IPS DF 6.9 (cell line): ENCODE results near the gene ISYNA1.
"Not testable (repeated sequence)": the region's sequence is repeated elsewhere in the genome, so short reads cannot be mapped to it uniquely, and the experiment has no call there.

Experiments used
- DNase-seq: peaks from one replicate; pipeline ENCODE4 v3.0.0-alpha.2; 2013; ENCODE audit warnings: low read depth, low spot score
- H3K27ac ChIP-seq: one replicate; pipeline ENCODE4 v1.5.1; 2013; ENCODE audit warnings: low read length, control low read depth
- H3K27me3 ChIP-seq: 2 replicates; pipeline ENCODE4 v1.6.1; 2013; ENCODE audit warnings: mild to moderate bottlenecking, low read length; ENCODE audit not compliant: control insufficient read depth, insufficient read depth
- H3K36me3 ChIP-seq: 2 replicates; pipeline ENCODE4 v1.6.1; 2013; ENCODE audit warnings: low read length; ENCODE audit not compliant: control insufficient read depth, insufficient read depth
- H3K4me1 ChIP-seq: 2 replicates; pipeline ENCODE4 v1.6.1; 2013; ENCODE audit warnings: low read length; ENCODE audit not compliant: control insufficient read depth, insufficient read depth
- H3K4me3 ChIP-seq: 2 replicates; pipeline ENCODE4 v1.5.1; 2013; ENCODE audit warnings: mild to moderate bottlenecking, low read length
- H3K9me3 ChIP-seq: 2 replicates; pipeline ENCODE4 v1.6.1; 2013; ENCODE audit warnings: low read length, inconsistent platforms; ENCODE audit not compliant: control insufficient read depth, insufficient read depth
- WGBS: extraction: QIAGEN DNeasy Blood & Tissue Kit; methylation state at CpG from one replicate; pipeline ENCODE4 v1.1.7; 2013; ENCODE audit warnings: mixed read lengths, missing lambda C conversion rate; ENCODE audit not compliant: insufficient read length, insufficient coverage; 5-methylcytosine and 5-hydroxymethylcytosine counted together

The ISYNA1 gene

GRCh38 chr19:18416778-18417249 is 21.1 kb downstream of the ISYNA1 start:
- no CpG with 5 or more reads among the region's 44 CpGs for WGBS
- no peaks in the 10 kb centered on the region for H3K9me3 ChIP-seq
- DNase-seq, result no peak
- H3K4me1 ChIP-seq, result peaks cover 10% of the 10 kb centered on the region
- no peaks in the 10 kb centered on the region for H3K36me3 ChIP-seq
- peaks cover 2% of the 10 kb centered on the region; the same call in 1 of the 2 replicates for H3K27me3 ChIP-seq
- peak overlapping the region; percentile 29; the same call in 1 of the 2 replicates for H3K4me3 ChIP-seq
- no peak overlapping the region for H3K27ac ChIP-seq

- DNase-seq, result no peak
- Histone ChIP-seq H3K27me3 (peaks cover 2% of the 10 kb centered on the region; the same call in 1 of the 2 replicates), H3K4me1 (peaks cover 10% of the 10 kb centered on the region), H3K9me3 (no peaks in the 10 kb centered on the region), H3K36me3 (no peaks in the 10 kb centered on the region), H3K27ac (no peak overlapping the region), H3K4me3 (no peak overlapping the region)
- WGBS, result no CpG with 5 or more reads among the region's 25 CpGs
Measured at GRCh38 chr19:18415178-18415867, 22.6 kb downstream of the ISYNA1 start.

GRCh38 chr19:18414504-18415177 is 23.3 kb downstream of the ISYNA1 start:
- Histone ChIP-seq H3K4me3 (no peak overlapping the region), H3K9me3 (no peaks in the 10 kb centered on the region), H3K27me3 (peaks cover 2% of the 10 kb centered on the region; the same call in 1 of the 2 replicates), H3K27ac (no peak overlapping the region), H3K4me1 (peaks cover 10% of the 10 kb centered on the region), H3K36me3 (no peaks in the 10 kb centered on the region)
- WGBS, result no CpG with 5 or more reads among the region's 11 CpGs
- no peak for DNase-seq

GRCh38 chr19:18412610-18413239 is 25.2 kb downstream of the ISYNA1 start:
- no peaks in the 10 kb centered on the region for H3K9me3 ChIP-seq
- no peaks in the 10 kb centered on the region for H3K36me3 ChIP-seq
- no peak overlapping the region for H3K4me3 ChIP-seq
- WGBS, result no CpG with 5 or more reads among the region's 16 CpGs
- H3K27me3 ChIP-seq, result no peaks in the 10 kb centered on the region
- 0 out of 2 replicates have a peak, but pooled peaks cover 2% of the 10 kb centered on the region for H3K4me1 ChIP-seq
- H3K27ac ChIP-seq, result no peak overlapping the region
- no peak for DNase-seq

- WGBS, result no CpG with 5 or more reads among the region's 10 CpGs
- no peak for DNase-seq
- no peaks in the 10 kb centered on the region for H3K4me1 ChIP-seq
- no peak overlapping the region for H3K27ac ChIP-seq
- no peak overlapping the region for H3K4me3 ChIP-seq
- H3K27me3 ChIP-seq, result no peaks in the 10 kb centered on the region
- no peaks in the 10 kb centered on the region for H3K9me3 ChIP-seq
- H3K36me3 ChIP-seq, result no peaks in the 10 kb centered on the region
Measured at GRCh38 chr19:18408053-18408476, 29.9 kb downstream of the ISYNA1 start.

- no peak overlapping the region for H3K4me3 ChIP-seq
- DNase-seq, result no peak
- no peak overlapping the region for H3K27ac ChIP-seq
- H3K36me3 ChIP-seq, result no peaks in the 10 kb centered on the region
- H3K9me3 ChIP-seq, result no peaks in the 10 kb centered on the region
- WGBS, result no CpG with 5 or more reads among the region's 9 CpGs
- no peaks in the 10 kb centered on the region for H3K27me3 ChIP-seq
- H3K4me1 ChIP-seq, result no peaks in the 10 kb centered on the region
Measured at GRCh38 chr19:18406749-18407148, 31.2 kb downstream of the ISYNA1 start.

- no CpG with 5 or more reads among the region's 11 CpGs for WGBS
- H3K27ac ChIP-seq, H3K4me3 ChIP-seq, H3K4me1 ChIP-seq, H3K36me3 ChIP-seq, H3K27me3 ChIP-seq, DNase-seq, H3K9me3 ChIP-seq: not testable (repeated sequence)
Measured at GRCh38 chr19:18405754-18406153, 32.2 kb downstream of the ISYNA1 start.

GRCh38 chr19:18402455-18403248 is 35.3 kb downstream of the ISYNA1 start:
- H3K9me3 ChIP-seq, H3K36me3 ChIP-seq, DNase-seq, H3K4me1 ChIP-seq, H3K27ac ChIP-seq, H3K4me3 ChIP-seq, H3K27me3 ChIP-seq: not testable (repeated sequence)
- WGBS, result no CpG with 5 or more reads among the region's 18 CpGs

- no peak overlapping the region for H3K27ac ChIP-seq
- no peak overlapping the region for H3K4me3 ChIP-seq
- H3K4me1 ChIP-seq, result peaks cover 3% of the 10 kb centered on the region
- no peaks in the 10 kb centered on the region for H3K27me3 ChIP-seq
- no peaks in the 10 kb centered on the region for H3K36me3 ChIP-seq
- WGBS, result no CpG with 5 or more reads among the region's 7 CpGs
- H3K9me3 ChIP-seq, result no peaks in the 10 kb centered on the region
- DNase-seq, result no peak
Measured at GRCh38 chr19:18401580-18402112, 36.3 kb downstream of the ISYNA1 start.

GRCh38 chr19:18399008-18399407 is 38.9 kb downstream of the ISYNA1 start:
- H3K27ac ChIP-seq, result no peak overlapping the region
- no peaks in the 10 kb centered on the region for H3K36me3 ChIP-seq
- no peak overlapping the region for H3K4me3 ChIP-seq
- DNase-seq, result no peak
- H3K27me3 ChIP-seq, result no peaks in the 10 kb centered on the region
- peaks cover 3% of the 10 kb centered on the region for H3K4me1 ChIP-seq
- no peaks in the 10 kb centered on the region for H3K9me3 ChIP-seq
- WGBS, result no CpG with 5 or more reads among the region's 6 CpGs
